HG02571 (cell line): ENCODE results near the gene MICAL3.
"Not testable (repeated sequence)": the region's sequence is repeated elsewhere in the genome, so short reads cannot be mapped to it uniquely, and the experiment has no call there.

ENCODE experiments used
- ATAC-seq: cut with Tn5 transposase; IDR thresholded peaks from one replicate; pipeline ENCODE4 v1.9.1; 2021; ENCODE audit warnings: mild to moderate bottlenecking, moderate library complexity; ENCODE audit not compliant: unreplicated experiment

The MICAL3 gene

DNA sequence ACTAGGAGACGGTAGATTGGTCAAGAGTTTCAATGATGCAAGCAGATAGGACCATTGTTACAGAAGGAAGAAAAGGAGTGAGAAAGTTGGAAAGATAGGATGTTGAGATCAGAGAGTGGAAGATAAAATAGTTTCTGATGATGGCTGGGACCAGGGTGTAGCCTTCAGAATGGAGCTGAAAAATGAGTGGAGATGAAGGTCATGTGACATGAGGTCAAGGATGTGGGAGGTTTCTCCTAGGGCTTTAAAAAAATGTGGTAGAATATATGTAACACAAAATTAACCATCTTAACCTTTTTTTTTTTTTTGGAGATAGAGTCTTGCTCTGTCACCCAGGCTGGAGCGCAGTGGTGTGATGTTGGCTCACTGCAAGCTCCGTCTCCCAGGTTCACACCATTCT is 35.1 kb upstream of the MICAL3 start:
- no peak for ATAC-seq

DNA sequence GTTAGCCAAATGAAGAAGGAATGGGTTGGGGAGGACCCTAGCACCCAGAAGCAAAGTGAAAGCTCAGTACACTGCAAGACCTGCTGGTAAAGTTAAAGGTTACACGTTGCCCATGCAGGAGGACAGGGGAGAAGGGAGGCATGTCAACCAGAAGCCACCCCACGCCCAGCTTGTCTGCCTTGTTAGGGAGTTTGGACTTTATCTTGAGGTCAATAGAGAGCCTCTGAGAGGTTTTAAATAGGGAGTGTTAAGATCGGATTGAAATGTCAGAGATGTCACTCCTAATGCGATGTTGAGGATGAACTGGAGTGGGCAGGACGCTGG is 34.7 kb upstream of the MICAL3 start:
- no peak for ATAC-seq

DNA sequence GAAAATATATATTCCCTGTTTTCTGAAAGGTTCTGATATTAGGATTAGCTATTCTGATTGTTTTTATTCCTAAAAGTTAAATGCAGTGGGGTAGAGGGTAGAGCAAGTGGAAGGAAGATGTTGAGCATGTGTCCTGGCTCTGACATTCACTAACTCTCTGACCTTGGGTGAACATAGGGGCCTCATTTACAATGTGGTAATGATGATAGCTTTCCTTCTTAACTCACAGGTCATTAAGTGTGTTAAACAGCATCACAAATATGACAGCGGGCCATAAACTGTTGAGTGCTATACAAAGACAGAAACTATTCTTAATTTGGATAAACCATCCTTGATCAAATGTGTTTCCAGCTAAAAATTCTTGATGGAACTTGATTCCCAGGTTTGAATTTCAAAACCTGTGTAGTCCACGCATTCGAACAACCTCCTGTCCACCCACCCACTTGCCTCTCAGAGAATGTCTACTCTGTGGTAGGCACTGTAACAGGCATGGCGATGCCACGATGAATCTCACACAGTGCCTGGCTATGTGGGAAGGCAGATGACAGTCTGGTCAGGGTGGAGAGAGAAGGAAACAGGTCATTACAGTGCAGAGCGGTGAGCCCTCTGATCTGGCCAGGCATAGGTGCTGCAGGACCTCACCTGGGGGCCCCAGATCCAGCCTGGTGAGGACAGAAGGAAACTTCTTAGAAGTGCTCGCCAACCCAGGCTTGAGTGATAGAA is 34.2 kb upstream of the MICAL3 start:
- no peak for ATAC-seq

DNA sequence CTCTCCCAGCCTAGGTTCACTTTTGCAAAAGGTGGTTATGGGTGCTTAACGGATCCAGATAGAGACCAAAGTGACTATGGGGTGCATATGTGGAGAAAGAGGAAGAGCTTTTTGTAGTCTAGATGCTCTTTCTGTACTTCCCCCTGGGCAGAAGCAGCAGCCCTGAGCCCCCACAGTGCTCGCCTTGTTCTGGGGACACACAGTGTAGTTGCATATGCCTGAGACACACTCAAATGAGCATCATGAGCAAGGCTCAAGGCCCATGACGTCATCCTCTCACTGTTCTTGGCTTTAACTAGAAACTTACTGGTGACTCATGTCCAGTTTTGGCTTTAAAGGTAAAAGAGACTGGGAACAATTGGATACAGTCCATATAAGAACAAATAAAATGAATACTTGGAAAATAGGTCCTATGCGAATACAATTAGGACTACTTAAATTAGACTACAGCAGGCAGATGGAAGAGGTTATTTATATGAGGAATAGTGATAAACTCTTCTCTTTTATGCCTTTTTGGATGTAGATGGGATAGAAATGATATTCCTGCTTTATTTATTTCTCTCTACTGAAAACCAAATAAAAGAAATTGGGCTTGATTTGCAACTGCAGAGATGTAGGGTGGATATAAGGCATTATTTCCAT is 33.3 kb upstream of the MICAL3 start:
- ATAC-seq, result peak; percentile 49

DNA sequence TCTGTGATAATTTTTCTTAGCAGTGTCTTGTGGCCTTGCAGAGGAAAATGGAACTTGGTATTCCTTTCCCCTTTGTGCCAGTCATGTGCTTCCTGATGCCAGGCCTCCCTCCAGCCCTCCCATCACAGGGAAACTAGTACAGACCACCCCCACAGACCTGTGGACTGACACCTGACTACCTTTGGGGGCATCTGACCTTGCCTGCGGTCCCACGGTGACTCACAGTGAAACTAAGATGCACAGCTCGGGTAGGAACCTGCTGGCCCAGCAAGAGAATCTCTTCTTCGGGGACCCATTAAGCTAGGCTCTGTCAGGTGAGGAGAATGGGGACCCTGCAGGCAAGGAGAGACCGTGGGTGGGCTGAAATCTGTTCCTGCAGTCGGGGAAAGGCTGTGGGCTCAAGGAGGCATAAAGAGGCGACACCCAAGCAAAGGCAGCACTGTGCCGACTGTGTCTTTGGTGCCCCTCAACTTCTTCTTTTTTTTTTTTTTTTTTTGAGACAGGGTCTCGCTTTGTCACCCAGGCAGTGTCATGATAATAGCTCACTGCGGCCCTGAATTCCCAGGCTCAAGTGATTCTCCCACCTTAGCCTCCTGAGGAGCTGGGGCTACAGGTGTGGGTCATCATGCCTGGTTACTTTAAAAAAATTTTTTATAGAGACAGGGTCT is 32.6 kb upstream of the MICAL3 start:
- ATAC-seq, result peak; percentile 57

DNA sequence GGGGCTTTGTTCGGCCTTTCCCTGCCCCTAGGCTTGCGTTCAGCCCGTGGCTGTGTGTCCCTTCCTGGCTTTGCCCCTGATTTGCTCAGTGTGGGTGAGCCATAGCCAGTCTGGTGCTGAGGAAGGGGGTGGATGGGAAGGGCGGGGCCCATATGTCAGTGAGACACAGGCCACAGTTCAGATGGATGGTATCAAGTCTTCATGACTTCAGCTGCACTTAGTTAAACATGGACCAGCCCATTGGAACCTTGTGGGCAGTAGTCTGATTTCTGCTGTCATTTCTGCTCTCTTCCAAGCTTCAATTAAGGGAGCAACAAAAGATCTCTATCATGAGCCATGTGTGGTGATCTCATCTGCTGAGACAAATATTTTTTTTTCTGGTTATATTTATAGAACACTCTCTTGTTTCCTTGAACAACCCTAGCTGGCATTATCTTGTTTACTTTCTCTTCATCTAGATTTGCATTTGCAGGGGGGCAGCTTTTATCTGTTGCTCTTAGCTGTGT is 31.9 kb upstream of the MICAL3 start:
- no peak for ATAC-seq

DNA sequence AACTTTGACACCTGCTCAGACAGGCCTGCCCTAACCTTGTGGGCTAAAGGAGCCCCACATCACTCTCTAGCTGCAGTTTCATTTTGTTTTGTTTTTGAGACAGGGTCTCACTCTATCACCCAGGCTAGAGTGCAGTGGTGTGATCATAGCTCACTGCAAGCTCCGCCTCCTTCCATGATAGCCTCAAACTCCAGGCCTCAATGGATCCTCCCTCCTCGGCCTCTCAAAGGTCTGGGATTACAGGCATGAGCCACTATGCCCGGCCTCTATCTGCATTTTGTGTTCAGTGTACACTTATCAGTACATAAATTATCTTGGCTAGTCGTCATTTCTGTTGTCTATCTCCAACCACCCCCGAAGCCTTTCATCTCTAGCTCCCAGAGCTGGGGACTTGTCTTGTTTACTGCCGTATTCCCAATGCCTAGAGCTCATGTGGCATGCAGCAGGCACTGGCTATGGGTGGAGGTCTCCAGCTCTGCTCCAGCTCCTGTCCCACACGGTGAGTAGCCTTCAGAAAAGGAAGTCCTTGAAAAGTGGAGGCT is 31.3 kb upstream of the MICAL3 start:
- ATAC-seq, result no peak

DNA sequence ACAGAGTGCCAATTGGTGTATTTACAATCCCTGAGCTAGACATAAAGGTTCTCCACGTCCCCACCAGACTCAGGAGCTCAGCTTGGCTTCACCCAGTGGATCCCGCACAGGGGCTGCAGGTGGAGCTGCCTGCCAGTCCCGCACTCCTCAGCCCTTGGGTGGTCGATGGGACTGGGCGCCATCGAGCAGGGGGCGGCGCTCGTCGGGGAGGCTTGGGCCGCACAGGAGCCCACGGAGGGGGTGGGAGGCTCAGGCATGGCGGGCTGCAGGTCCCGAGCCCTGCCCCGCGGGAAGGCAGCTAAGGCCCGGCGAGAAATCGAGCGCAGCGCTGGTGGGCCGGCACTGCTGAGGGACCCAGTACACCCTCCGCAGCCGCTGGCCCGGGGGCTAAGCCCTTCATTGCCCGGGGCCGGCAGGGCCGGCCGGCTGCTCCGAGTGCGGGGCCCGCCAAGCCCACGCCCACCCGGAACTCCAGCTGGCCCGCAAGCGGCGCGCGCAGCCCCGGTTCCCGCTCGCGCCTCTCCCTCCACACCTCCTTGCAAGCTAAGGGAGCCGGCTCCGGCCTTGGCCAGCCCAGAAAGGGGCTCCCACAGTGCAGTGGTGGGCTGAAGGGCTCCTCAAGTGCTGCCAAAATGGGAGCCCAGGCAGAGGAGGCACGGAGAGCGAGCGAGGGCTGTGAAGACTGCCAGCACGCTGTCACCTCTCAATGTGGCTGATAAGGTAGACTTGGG is 29.0 kb upstream of the MICAL3 start:
- not testable (repeated sequence) for ATAC-seq

DNA sequence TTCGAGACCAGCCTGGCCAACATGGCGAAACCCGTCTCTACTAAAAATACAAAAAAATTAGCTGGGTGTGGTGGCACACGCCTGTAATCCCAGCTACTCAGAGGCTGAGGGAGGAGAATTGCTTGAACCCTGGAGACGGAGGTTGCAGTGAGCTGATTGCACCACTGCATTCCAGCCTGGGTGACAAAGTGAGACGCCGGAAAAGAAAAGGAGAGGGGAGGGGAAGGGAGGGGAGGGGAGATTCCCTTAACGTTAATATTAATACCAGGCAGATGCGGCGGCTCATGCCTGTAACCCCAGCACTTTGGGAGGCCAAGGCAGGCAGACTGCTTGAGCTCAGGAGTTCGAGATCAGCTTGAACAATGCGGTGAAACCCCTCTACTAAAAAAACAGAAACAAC is 26.8 kb upstream of the MICAL3 start:
- not testable (repeated sequence) for ATAC-seq

DNA sequence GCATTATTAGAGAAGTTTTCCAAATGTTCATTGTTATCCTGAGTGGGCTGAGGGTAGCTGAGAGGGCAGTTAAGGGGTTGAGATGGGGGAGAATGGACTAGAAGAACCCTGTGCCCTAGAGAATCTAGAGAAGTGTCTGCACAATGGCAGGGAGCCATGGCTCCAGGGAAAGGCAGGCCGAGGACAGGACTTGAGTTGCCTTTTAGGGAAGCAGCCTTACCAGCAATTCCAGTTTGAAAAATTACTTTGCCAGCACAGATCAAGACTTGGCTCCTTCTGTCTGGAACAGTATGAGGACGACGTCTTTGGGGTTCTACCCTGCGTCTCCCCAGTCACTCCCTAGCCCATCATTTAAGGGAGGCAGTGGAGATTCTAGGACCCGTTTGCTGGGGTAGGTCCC is 25.7 kb upstream of the MICAL3 start:
- no peak for ATAC-seq

DNA sequence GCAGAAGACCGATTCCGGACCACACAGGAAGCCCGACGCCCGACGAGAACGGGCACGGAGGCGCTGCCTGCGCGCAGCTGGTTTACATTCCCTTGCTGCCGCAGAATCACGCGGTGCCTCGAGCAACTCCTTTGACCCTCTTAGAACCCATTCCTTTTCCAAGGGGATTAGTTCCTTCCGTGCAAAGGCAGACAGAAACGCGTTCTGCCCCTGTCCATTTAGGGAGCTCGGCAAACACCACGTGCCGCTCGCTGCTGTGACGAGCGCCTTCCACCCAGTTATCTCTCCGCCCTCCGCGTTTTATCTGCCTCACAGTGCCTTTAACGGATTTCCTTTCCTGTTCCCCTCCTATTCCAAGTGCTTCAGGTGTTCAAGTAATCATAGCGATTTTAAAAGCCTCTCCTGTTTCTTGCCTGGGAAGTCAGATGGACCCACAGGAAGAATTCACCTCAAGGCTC is 24.1 kb upstream of the MICAL3 start:
- no peak for ATAC-seq

DNA sequence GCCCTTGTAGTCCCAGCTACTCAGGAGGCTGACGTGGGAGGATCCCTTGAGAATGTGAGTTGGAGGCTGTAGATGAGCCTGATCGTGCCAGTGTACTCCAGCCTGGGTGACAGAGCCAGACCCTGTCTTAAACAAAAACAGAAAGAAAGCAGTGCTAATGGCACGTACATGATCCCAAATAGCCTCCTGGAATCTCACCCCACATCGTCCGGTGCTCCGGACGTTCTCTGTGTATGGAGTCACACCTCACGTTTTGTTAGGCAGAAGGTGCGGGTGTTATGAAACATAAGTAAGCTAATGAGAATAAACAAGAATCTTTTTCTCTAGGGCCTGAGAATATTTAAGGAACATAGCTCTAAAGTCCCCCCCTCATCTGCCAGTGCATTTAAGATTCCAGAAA is 23.7 kb upstream of the MICAL3 start:
- no peak for ATAC-seq

DNA sequence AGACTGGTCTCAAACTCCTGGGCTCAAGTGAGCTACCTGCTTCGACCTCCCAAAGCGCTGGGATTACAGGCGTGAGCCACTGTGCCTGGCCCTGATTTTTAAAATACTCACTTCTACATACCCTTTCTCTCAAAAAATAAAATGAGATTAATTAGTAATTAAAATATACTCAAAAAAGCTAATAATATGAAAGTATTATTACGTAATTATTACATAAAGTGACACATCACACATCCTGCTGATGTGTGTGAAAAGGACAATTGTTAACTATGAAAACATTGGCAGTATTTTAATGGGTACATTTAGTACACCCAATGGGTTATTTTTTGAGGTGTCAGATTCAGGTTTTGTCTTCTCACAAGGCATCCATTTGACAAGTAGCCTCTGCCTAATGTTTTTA is 21.4 kb upstream of the MICAL3 start:
- no peak for ATAC-seq

DNA sequence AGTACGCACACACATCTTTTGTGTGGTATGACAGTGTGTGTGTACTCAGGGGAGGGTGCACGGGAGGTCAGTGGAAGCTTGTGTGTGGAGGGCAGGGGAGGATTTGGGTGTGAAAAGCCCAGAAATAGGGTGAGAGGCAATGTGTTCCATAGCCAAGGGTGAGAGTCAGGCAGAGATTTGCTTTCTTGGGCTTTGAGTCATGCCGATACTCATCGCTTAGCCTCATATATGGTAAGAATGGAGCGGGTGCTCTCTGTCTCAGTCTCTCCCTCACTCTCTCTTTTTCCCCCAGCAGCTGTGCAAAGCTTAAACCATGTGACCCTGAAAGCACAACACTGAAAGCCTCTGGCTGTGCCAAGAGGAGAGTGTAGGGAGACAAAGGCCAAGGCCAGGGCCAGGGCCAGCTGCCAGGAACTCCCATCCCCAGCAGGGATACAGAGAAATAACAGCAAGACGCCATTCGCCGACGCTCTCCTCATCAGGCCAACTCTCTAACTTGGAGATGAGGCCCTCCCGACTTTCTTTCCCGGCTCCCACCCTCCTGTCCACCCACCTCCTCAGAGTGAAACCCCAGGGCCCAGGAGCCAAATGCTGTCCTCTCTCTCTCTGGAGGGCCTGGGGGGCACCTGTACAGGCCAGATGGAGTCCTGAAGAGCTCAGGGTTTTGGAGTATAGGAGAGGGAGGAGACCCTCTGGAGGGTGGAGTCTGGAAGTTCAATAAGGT is 20.3 kb upstream of the MICAL3 start:
- no peak for ATAC-seq

DNA sequence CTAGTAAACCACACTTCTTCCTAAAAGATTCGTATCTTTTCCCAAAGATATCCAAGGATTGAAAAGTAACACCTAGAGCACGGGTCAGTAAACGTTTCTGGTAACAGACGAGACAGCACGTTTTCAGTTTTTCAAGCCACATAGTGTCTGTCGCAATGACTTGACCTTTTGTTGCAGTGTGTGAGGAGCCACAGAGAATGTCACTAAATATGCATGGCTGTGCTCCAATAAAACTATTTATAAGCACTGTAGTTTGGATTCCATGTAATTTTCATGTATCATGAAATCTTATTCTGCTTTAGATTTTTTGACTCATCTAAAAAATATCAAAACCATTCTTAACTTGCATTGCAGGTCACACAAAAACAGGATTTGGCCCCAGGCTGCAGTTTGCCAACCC is 18.3 kb upstream of the MICAL3 start:
- ATAC-seq, result no peak

DNA sequence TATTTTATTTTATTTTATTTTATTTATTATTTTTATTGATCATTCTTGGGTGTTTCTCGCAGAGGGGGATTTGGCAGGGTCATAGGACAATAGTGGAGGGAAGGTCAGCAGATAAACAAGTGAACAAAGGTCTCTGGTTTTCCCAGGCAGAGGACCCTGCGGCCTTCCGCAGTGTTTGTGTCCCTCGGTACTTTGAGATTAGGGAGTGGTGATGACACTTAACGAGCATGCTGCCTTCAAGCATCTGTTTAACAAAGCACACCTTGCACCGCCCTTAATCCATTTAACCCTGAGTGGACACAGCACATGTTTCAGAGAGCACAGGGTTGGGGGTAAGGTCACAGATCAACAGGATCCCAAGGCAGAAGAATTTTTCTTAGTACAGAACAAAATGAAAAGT is 16.5 kb upstream of the MICAL3 start:
- not testable (repeated sequence) for ATAC-seq

DNA sequence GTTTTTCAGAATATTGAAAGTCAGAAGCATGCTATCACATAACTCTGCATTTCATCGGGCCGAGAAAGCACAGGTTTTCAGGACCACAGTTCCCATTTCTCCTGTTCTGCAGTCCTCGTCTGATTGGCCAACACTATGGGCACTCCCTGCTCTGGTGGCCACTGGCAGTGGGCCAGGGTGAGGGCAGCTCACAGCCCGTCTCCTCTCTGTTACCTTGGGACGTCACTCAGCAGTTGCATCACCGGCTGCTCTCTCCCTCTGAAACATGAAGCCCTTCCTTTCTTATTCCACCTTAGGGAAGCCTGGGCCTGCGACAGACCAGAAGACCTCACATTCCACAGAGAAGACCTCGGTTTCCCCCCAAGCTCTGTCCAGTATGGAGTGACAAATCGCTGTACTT is 11.4 kb upstream of the MICAL3 start:
- no peak for ATAC-seq

DNA sequence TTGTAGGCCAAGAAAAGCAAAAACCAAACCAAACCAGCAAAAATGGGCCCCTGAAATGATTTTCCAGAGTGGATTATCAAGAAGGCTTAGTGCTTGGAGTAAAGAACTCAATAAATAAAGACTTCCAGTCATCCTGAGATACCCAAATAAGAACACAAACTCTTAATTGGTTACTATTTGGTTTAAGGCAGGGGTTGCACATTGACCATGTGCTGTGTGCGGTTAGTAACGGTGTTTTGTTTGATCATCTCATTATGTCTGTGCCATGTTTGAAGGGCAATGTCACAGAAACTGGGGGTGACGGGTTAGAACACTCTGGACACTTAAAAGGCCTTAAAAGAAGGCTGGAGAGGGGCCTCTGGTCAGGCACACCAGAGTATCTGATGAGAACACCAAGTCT is 9.7 kb upstream of the MICAL3 start:
- ATAC-seq, result no peak

DNA sequence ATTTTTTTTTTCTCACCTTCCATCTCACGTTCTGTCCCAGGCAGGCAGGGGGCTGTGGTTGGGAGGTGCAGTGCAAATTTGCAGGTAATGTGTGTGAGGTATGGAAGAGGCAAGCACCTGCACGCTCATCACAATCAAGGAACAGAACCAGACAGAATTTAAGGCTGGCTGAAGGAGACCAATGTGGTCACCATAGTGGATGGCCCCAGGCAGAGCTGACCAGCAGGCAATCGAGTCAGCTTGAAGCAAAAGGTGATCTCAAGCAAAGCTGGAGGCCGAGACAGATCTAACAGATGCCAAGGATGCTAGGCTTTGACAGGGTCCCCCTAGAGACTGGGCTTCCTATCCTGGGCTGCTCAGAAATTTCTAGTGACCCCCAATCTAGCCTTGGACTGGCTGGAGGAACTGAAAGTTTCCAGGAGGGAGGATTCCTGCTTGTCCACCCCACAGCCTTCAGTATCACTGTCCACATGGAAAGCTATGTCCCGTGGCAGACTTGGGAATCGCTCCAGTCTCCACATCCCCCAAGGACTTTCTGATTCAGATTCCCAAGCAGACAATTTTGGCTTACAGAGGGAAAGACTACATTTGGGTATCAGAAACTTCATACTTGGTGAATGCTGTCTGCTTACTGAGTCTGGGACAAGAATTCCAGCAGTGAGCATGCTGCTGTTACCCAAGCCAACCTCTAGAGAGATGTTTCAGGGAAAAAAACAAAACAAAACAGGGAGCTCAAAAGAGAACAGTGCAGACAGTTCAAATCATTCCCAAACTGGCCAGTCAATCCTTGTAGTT is 9.0 kb upstream of the MICAL3 start:
- no peak for ATAC-seq
